ENCODE results near the gene ASIC4.

Gene ASIC4, protein sequence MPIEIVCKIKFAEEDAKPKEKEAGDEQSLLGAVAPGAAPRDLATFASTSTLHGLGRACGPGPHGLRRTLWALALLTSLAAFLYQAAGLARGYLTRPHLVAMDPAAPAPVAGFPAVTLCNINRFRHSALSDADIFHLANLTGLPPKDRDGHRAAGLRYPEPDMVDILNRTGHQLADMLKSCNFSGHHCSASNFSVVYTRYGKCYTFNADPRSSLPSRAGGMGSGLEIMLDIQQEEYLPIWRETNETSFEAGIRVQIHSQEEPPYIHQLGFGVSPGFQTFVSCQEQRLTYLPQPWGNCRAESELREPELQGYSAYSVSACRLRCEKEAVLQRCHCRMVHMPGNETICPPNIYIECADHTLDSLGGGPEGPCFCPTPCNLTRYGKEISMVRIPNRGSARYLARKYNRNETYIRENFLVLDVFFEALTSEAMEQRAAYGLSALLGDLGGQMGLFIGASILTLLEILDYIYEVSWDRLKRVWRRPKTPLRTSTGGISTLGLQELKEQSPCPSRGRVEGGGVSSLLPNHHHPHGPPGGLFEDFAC

DNA sequence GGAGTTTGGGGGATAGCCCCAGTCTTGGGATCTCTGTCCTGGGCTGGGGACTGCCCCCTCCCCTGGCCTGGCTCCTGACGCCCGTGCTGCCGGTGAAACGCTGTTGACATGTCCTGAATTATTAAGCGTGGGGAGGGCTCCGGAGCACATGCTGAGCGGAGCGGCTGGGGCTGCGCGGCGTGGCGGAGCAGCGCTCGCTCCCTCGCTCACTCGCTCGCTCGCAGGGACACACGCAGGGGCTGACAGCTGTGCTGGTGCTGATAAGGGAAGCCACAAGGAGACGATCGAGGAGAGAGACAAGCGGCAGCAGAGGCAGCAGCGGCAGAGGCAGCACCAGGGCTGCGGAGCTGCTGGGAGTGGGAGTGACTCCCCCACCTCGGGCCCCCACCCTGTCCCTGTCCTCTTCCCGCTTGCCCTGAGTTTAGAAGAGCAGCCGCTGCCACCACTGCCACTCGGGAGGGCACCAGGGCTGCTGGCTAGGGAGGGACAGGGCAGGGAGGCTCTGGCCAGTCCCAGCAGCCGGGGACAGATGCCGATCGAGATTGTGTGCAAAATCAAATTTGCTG, at the start of gene ASIC4:
Gene ASIC4, plus strand, starts transcription at position 287 of the 566 bp plus-strand sequence. Its CDS starts 243 bp downstream, at position 530.
- DNase-seq (ENCODE audit: low read depth): no peak
- no peak for TF ChIP-seq CTCF (IDR thresholded peaks at IDR 0.05; ENCODE audit: low read length, missing control alignments)
- no peak within 1 kb of the TSS for H3K4me3 ChIP-seq (replicated peaks; ENCODE audit: low read depth, low read length)

- TF ChIP-seq CTCF (IDR thresholded peaks at IDR 0.05; ENCODE audit: low read length, missing control alignments): no peak
- H3K4me3 ChIP-seq (replicated peaks; ENCODE audit: low read depth, low read length): no peak overlapping the region
- no peak for DNase-seq (ENCODE audit: low read depth)
Measured at GRCh38 chr2:219465659-219466561, 48.4 kb upstream of the ASIC4 start.

- H3K4me3 ChIP-seq (replicated peaks; ENCODE audit: low read depth, low read length): no peak overlapping the region
- no peak for DNase-seq (ENCODE audit: low read depth)
- no peak for TF ChIP-seq CTCF (IDR thresholded peaks at IDR 0.05; ENCODE audit: low read length, missing control alignments)
Measured at GRCh38 chr2:219466816-219467735, 47.2 kb upstream of the ASIC4 start.

DNA sequence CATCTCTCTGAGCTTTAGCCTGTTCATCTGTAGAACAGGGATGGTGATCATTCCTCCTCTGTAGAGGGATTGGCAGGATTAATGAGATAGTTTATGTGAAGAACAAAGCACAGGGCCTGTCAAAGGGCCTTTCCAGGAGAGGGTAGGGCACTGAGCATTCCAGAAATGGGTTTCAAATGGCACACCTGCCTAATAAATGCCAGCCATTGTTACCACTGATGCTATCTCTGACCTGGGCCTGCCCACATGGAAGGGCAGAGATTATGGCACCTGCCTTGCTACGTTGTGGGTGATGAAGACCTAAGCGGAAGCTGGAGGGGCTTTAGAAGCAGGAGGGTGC, 46.6 kb upstream of the ASIC4 start:
- no peak for TF ChIP-seq CTCF (IDR thresholded peaks at IDR 0.05; ENCODE audit: low read length, missing control alignments)
- no peak overlapping the region for H3K4me3 ChIP-seq (replicated peaks; ENCODE audit: low read depth, low read length)
- no peak for DNase-seq (ENCODE audit: low read depth)

- H3K4me3 ChIP-seq (replicated peaks; ENCODE audit: low read depth, low read length): no peak overlapping the region
- no peak for TF ChIP-seq CTCF (IDR thresholded peaks at IDR 0.05; ENCODE audit: low read length, missing control alignments)
- no peak for DNase-seq (ENCODE audit: low read depth)
Measured at GRCh38 chr2:219468410-219469185, 45.7 kb upstream of the ASIC4 start.

Data from fibroblast of pulmonary artery (primary cell).